HK-2 (cell line): ENCODE results near the gene SLC30A2.

Source experiments
- DNase-seq: peaks from one replicate; pipeline ENCODE4 v3.0.0-alpha.2; 2018; ENCODE audit not compliant: unreplicated experiment

SLC30A2 gene

DNA sequence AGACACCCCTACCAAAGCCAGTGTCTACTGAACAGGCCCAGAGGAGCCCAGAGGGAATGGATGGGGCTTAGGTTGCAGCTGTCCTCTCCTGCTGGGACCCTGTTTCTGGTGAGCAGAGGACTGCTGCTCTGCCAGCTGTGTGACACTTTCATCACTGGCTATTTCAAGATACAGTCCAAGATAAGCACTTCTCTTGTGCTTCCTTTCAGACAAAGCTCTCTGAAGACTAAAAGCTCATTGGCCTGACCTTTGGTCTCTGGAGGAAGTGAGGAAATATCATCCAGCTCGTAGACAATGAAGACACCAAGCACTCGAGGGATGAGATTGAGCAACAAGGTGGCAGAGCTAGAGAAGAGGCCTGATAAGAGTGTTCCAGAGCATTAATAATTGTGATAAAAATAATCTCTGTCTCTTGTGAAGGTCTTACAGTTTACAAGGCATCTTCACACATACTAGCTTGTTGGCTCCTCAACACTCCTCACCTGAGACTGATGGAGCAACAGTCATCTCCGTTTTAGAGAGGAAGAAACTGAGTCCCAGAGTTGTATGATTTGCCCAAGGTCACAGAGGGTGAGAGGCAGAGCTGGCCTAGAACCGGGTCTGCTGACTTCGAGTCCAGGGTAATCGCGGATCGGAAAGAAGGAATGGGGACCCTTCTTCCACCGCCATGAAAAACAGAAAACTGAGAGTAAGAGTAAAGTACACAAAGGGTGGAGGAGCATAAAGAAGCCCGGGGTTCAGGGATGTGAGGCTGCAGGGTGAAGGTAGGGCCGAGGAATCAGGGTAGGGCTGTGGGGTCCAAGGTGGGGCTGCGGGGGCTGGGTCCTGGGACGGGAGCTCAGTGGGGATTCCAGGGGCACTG is 48.7 kb downstream of the SLC30A2 start:
- no peak for DNase-seq

DNA sequence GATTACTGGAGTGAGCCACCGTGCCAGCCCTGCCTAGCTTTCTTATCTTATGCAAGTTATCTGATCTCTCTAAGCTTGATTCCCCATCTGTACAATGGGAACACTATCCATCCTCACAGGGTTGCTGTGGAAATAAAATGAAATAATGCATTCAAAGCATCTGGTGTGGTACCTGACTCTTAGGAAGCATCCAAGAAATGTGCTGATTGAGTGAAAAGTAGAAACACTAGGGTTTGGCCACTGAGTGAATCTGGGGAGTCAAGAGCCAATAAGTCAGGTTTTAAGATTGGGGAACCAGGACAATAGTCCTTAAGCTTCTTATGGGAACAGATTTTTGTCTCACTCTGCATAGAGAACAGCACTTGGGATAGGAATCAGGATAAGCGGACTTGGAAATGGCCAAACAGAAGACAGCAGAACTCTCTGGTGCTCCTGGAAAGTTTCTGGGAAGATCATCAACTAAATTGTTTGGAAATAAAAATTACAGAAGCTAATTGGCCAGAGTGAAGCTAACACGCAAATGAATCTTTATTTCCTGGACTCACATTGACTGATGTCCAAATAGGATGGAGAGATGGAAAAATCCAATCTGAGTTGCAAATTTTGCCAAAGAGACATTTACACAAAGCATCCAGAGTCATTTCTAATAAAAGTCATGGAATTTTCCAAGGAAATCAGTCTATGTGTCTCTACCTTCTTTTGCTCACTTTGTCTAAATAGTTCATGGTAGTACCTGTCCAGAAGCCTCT is 51.3 kb downstream of the SLC30A2 start:
- no peak for DNase-seq

DNA sequence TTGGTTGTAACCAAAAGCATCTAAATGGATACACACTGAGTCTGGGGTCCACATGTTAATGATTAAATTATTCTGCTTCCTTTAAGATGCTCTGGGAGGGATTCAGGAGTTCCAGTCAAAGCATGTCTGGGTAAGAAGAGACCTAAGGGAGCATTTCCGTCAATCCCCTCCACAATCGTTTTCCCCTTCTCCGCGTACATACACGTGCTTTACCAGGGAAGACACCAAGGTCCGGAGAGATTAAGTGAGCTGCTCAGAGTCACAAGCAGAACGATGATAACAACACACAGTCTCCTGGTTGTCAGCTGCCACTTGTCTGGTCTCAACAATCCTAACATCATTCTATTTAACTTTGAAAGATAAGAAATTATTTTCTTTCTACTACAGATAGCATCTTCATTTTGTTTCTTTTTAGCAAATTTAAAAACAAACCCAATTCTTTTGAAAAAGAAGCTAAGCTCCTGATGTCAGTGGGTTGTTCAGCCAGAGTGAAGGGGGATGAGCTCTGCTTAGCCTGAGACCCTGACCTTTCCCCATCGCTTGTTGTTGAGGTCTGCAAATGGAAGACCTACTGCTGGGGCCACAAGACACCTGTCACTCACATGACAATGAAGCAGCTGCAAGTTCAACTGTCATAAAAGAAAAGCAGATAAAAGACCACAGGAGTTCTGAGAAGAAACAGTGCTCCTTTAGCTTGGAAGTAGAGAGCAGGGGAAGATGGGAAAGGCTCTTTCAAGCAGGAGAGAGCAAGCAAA is 52.5 kb downstream of the SLC30A2 start:
- no peak for DNase-seq

DNA sequence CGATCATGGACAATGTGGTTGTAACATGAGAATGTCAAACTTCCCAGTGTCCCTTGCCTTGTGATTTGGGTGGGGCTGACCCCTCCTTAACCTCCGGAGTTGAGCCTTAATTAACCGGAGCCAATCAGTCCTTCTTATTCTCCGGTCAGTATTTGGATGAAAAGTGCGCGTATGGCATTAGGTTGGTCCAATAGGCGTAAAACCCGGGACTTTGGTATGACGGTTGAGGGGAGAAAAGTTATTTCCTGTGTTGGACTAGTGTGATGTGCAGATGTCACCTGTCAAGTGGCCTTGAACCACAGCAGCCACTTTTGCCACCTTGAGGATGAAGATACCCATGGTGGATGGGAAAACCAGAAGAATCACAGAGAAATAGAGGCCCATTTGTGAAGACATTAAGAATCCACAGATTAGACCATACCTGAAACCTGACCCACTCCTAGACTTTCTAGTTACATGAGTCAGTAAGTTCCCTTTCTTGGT is 53.2 kb downstream of the SLC30A2 start:
- no peak for DNase-seq

DNA sequence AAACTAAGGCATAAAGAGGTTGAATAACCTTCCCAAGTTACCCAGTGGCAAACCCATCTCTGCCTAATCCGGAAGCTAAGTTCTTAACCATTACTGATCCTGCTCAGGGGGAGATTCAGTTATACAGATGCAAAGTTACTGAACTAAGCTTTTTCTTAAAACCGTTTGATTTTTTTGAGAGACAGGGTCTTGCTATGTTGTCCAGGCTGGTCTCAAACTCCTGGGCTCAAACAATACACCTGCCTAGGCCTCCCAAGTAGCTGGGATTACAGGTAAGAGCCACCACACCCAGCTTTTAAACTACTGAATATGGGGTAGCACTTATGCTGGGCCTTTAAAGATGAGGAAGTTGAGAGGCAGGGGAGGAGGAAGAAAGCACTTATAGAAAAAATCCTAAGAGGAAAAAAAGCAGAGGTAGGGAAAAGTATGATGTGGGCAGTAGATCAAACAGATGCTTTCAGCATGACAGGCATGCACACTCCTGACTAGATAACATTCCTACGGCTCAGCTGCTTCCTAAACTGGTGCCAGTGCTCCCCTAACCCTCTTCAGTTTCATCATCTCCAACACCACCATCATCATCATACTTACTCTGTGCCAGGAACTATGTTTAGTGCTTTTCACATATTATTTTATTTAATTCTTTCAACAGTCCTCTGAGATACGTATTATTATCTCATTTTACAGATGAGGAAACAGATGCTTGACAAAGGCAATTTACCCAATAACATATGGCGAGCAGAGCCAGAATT is 53.8 kb downstream of the SLC30A2 start:
- no peak for DNase-seq

DNA sequence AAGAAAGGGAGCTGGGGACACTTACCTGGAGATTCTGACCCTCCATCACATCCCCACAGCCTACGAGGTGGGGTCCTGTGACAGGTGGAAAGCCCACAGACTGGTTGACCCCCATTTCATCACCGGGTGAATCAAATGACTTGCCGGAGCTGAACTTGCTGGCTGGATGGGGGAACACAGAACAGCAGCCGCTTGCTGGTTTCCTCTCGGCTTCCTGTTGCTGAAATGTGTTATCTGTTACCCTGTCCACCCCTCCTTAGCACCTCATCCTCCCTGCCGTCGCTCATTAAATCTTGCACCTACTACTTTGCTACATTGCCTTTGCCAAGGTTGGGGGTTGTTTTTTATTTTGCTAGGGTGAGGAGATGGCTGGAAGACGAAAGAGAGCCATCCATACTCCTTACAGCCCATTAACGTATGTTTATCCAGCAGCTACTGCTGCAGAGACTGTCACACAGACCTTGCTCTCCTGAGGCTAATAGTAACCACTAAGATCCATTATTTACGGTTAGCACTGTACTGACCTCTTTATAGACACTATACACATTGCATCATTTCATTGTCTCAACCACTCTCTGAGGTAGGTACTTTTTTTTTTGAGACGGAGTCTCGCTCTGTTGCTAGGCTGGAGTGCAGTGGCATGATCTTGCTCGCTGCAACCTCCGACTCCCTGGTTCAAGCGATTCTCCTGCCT is 55.1 kb downstream of the SLC30A2 start:
- no peak for DNase-seq

DNA sequence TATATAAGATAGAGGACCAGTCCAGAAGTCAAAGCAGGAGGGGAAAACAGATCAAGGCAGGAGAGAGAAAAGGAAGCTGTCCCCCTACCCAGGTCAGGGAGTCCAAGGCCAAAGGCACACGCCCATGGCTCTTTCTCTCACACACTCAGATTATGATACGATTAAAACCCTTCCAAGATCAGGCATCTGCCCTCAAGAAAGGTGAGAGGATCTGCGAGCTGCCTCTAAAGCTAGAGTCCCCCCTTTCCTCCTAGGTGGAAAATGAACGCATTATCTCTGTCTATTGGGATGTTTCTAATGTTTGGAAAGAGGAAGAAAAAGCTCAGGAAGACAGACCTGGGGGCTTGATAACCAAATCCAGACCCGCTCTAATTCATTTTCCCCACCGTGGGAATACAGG is 55.7 kb downstream of the SLC30A2 start:
- no peak for DNase-seq

DNA sequence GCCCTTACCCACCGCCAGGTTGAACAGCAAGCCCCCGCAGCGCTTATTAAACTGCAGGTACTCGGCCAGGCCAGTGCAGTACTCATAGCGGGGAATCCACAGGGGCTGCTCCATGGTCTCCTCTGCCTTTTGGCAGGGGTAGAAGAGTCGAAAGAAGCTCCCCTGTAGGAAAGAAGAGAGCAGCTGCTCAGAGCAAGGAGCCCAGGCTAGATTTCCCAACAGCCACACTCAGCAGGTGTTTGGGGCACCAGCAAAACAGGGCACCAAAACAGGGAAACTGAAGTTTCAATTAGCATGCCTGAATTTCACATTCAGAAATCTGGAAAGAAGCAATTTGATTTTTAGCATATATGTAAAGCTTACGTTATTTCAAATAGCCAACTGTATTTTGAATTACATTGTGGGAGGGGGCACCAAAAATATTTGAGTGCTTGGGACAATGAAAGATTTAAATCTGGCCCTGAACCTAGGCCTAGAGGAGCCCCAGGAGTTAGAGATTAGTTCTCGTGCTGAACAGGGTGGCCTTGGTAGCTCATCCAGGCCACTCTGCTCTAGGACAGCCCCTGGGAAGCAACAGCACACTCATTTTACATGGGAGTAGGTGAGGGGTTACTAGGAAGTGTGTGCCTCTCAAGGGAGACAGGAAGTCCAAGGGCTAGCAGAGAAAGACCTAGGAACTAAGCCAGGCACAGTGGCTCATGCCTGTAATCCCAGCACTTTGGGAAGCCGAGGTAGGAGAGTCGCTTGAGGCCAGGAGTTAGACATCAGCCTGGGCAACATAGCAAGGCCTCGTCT is 56.3 kb downstream of the SLC30A2 start:
- DNase-seq: peak; percentile 6

DNA sequence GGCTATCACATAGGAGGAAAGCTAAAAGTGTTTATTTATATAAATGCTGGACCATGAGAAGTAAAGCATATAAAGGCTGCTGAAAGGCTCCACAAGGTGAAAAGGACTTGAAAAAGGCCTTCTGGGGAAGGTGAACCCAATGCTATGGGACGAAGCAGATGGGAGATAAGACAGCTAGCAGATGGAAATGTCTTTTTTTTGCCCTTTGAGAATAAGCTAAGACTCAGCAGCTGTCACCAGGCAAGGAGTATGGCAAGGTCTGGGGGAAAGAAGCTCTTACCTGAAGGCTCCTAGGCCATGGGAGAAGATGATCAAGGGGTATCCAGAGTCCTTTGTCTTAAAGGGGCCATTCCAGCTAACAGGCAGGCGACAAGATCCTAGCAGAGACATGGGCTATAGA is 58.0 kb downstream of the SLC30A2 start:
- DNase-seq: no peak
